Neural progenitor cell (in vitro differentiated cells): Measurements from ENCODE around the gene GDI1. TPM values are rescaled to one million over a fixed set of nuclear protein-coding genes. Genes with fewer than 3 reads are reported as not detected.
A peak's percentile ranks its signal among the peaks of the same experiment; 100 is the strongest.

Source experiments
- DNase-seq: peaks from one replicate; pipeline ENCODE4 v3.0.0-alpha.2; 2016; ENCODE audit warnings: low spot score
- H2AFZ ChIP-seq: fragments of 200-600 bp; sonication (generic); replicated peaks from 2 replicates; pipeline ENCODE4 v1.6.1; 2016; ENCODE audit warnings: antibody characterized with exemption
- H3F3A ChIP-seq: fragments of 200-600 bp; sonication (generic); 2 replicates; pipeline ENCODE4 v1.6.1; 2016; ENCODE audit warnings: antibody characterized with exemption, low read depth
- H3K27ac ChIP-seq: fragments of 200-600 bp; sonication (generic); 2 replicates; pipeline ENCODE4 v1.5.1; 2016; ENCODE audit warnings: mild to moderate bottlenecking
- H3K27me3 ChIP-seq: fragments of 200-600 bp; sonication (generic); 2 replicates; pipeline ENCODE4 v1.6.1; 2016; ENCODE audit warnings: mild to moderate bottlenecking, moderate library complexity
- H3K36me3 ChIP-seq: fragments of 200-600 bp; sonication (generic); 2 replicates; pipeline ENCODE4 v1.5.1; 2016
- H3K4me1 ChIP-seq: fragments of 200-600 bp; sonication (generic); 2 replicates; pipeline ENCODE4 v1.6.1; 2016; ENCODE audit warnings: mixed run types
- H3K4me2 ChIP-seq: fragments of 200-600 bp; sonication (generic); 2 replicates; pipeline ENCODE4 v1.6.1; 2016
- H3K4me3 ChIP-seq: fragments of 200-600 bp; sonication (generic); 2 replicates; pipeline ENCODE4 v1.5.1; 2016
- H3K79me2 ChIP-seq: fragments of 200-600 bp; sonication (generic); 2 replicates; pipeline ENCODE4 v1.6.1; 2016; ENCODE audit warnings: low read depth
- H3K9ac ChIP-seq: fragments of 200-600 bp; sonication (generic); 2 replicates; pipeline ENCODE4 v1.6.1; 2016
- H3K9me3 ChIP-seq: fragments of 200-600 bp; sonication (generic); 2 replicates; pipeline ENCODE4 v1.5.1; 2016; ENCODE audit warnings: low read depth
- H4K20me1 ChIP-seq: fragments of 200-600 bp; sonication (generic); 2 replicates; pipeline ENCODE4 v1.6.1; 2016; ENCODE audit warnings: low read depth
- H3K27ac Mint-ChIP-seq: 3 replicates; pipeline ENCODE4 v1.8.0; 2021; ENCODE audit warnings: mixed read lengths
- H3K27me3 Mint-ChIP-seq: 2 replicates; pipeline ENCODE4 v1.8.0; 2022; ENCODE audit warnings: low read depth, mild to moderate bottlenecking, inconsistent platforms, moderate library complexity, mixed read lengths; ENCODE audit not compliant: insufficient read depth
- H3K36me3 Mint-ChIP-seq: 3 replicates; pipeline ENCODE4 v1.8.0; 2021; ENCODE audit warnings: mixed read lengths
- H3K4me1 Mint-ChIP-seq: 3 replicates; pipeline ENCODE4 v1.8.0; 2021; ENCODE audit warnings: mixed read lengths
- H3K4me3 Mint-ChIP-seq: 3 replicates; pipeline ENCODE4 v1.8.0; 2021; ENCODE audit warnings: mild to moderate bottlenecking, moderate library complexity, mixed read lengths
- H3K9me3 Mint-ChIP-seq: 3 replicates; pipeline ENCODE4 v1.8.0; 2020; ENCODE audit warnings: mixed read lengths
- CTCF ChIP-seq: fragments of 200-600 bp; sonication (generic); IDR thresholded peaks from 2 replicates; pipeline ENCODE4 v1.5.1; 2017; ENCODE audit warnings: antibody characterized with exemption, mild to moderate bottlenecking
- EZH2 ChIP-seq: fragments of 200-600 bp; sonication (generic); IDR thresholded peaks from 2 replicates; pipeline ENCODE4 v1.6.1; 2017; ENCODE audit warnings: antibody characterized with exemption, mild to moderate bottlenecking, moderate library complexity
- EZH2phosphoT487 ChIP-seq: fragments of 200-600 bp; sonication (generic); IDR thresholded peaks from 2 replicates; pipeline ENCODE4 v1.6.1; 2017; ENCODE audit warnings: antibody characterized with exemption
- total RNA-seq: library from RNA; depleted of rRNA; stranded (reverse); fragments of >200 nt; gene quantifications from 2 replicates; pipeline ENCODE4 v1.2.3, GENCODE V29; 2015; ENCODE audit warnings: low replicate concordance

Gene GDI1
- total RNA-seq, 1 donor from 2014 or later: 119 TPM

- Histone ChIP-seq H3K27me3 (no peaks in the 10 kb centered on the region), H3K4me1 (peaks cover 6% of the 10 kb centered on the region), H3K4me3 (no peak overlapping the region), H3K36me3 (no peaks in the 10 kb centered on the region), H3K27ac (no peak overlapping the region), H2AFZ (no peak overlapping the region), H3K79me2 (peaks cover 7% of the 10 kb centered on the region), H3K9ac (no peak overlapping the region), H3F3A (peaks cover 6% of the 10 kb centered on the region), H3K9me3 (no peaks in the 10 kb centered on the region), H3K4me2 (peak overlapping the region; percentile 72), H4K20me1 (peaks cover 10% of the 10 kb centered on the region)
- peak overlapping the region; percentile 90 for H3K4me3 Mint-ChIP-seq
- H3K36me3 Mint-ChIP-seq: peaks cover 9% of the 10 kb centered on the region
- H3K27ac Mint-ChIP-seq: no peak overlapping the region
- TF ChIP-seq EZH2phosphoT487 (no peak), CTCF (no peak), EZH2 (no peak)
- H3K4me1 Mint-ChIP-seq: peaks cover 3% of the 10 kb centered on the region
- peaks cover 18% of the 10 kb centered on the region for H3K9me3 Mint-ChIP-seq
- DNase-seq: no peak
- peaks cover 13% of the 10 kb centered on the region for H3K27me3 Mint-ChIP-seq
These were observed 22.9 kb downstream of the GDI1 start for GRCh38 chrX:154459832-154460231.

- peaks cover 3% of the 10 kb centered on the region for H3K4me1 Mint-ChIP-seq
- Histone ChIP-seq H3K9ac (no peak overlapping the region), H4K20me1 (peaks cover 10% of the 10 kb centered on the region), H3K79me2 (peaks cover 7% of the 10 kb centered on the region), H3K9me3 (no peaks in the 10 kb centered on the region), H3K27me3 (no peaks in the 10 kb centered on the region), H3K27ac (no peak overlapping the region), H3K36me3 (no peaks in the 10 kb centered on the region), H2AFZ (no peak overlapping the region), H3K4me1 (peaks cover 6% of the 10 kb centered on the region), H3F3A (peaks cover 6% of the 10 kb centered on the region), H3K4me3 (no peak overlapping the region), H3K4me2 (no peak overlapping the region)
- no peak for TF ChIP-seq EZH2phosphoT487
- no peak for TF ChIP-seq CTCF
- TF ChIP-seq EZH2: no peak
- DNase-seq: no peak
- H3K36me3 Mint-ChIP-seq: peaks cover 9% of the 10 kb centered on the region
- H3K4me3 Mint-ChIP-seq: peak overlapping the region; percentile 90
- H3K9me3 Mint-ChIP-seq: peaks cover 18% of the 10 kb centered on the region
- H3K27ac Mint-ChIP-seq: no peak overlapping the region
- peaks cover 13% of the 10 kb centered on the region for H3K27me3 Mint-ChIP-seq
These were observed 23.4 kb downstream of the GDI1 start for GRCh38 chrX:154460326-154460725.

- H3K27me3 ChIP-seq: no peaks in the 10 kb centered on the region
- no peak overlapping the region for H3K27ac ChIP-seq
- no peaks in the 10 kb centered on the region for H3K36me3 ChIP-seq
- H3K79me2 ChIP-seq: peaks cover 7% of the 10 kb centered on the region
- peaks cover 15% of the 10 kb centered on the region for H3K9me3 Mint-ChIP-seq
- no peak overlapping the region for H3K9ac ChIP-seq
- H3F3A ChIP-seq: peaks cover 2% of the 10 kb centered on the region
- H3K9me3 ChIP-seq: no peaks in the 10 kb centered on the region
- TF ChIP-seq EZH2phosphoT487 (no peak), EZH2 (no peak), CTCF (no peak)
- no peak overlapping the region for H2AFZ ChIP-seq
- no peak overlapping the region for H3K4me3 ChIP-seq
- H3K4me1 Mint-ChIP-seq: peaks cover 1% of the 10 kb centered on the region
- peaks cover 6% of the 10 kb centered on the region for H3K4me1 ChIP-seq
- H3K27ac Mint-ChIP-seq: no peak overlapping the region
- peaks cover 10% of the 10 kb centered on the region for H4K20me1 ChIP-seq
- peaks cover 7% of the 10 kb centered on the region for H3K36me3 Mint-ChIP-seq
- H3K27me3 Mint-ChIP-seq: peaks cover 8% of the 10 kb centered on the region
- no peak overlapping the region for H3K4me2 ChIP-seq
- no peak for DNase-seq
- no peak overlapping the region for H3K4me3 Mint-ChIP-seq
These were observed 25.4 kb downstream of the GDI1 start for GRCh38 chrX:154462396-154462795.
